KMS-11 (cell line): ENCODE data around the gene CFAP119.

Experiments
- H2AFZ ChIP-seq: fragments of 200-600 bp; sonication (generic); 2 replicates; pipeline ENCODE4 v1.6.1; 2016; ENCODE audit warnings: antibody characterized with exemption, mixed run types, low read depth
- H3K27ac ChIP-seq: fragments of 200-600 bp; sonication (generic); 2 replicates; pipeline ENCODE4 v1.6.1; 2016; ENCODE audit warnings: mild to moderate bottlenecking, mixed run types
- H3K27me3 ChIP-seq: fragments of 200-600 bp; sonication (generic); 2 replicates; pipeline ENCODE4 v1.6.1; 2017; ENCODE audit warnings: mild to moderate bottlenecking, low read depth, mixed run types, moderate library complexity; ENCODE audit not compliant: insufficient read depth
- H3K36me3 ChIP-seq: fragments of 200-600 bp; sonication (generic); 2 replicates; pipeline ENCODE4 v1.6.1; 2017; ENCODE audit warnings: mild to moderate bottlenecking, mixed run types; ENCODE audit not compliant: insufficient read depth
- H3K4me1 ChIP-seq: fragments of 200-600 bp; sonication (generic); 2 replicates; pipeline ENCODE4 v1.6.1; 2016; ENCODE audit warnings: mild to moderate bottlenecking, low read depth, mixed run types; ENCODE audit not compliant: poor library complexity, severe bottlenecking
- H3K4me2 ChIP-seq: fragments of 200-600 bp; sonication (generic); 2 replicates; pipeline ENCODE4 v1.7.0; 2016; ENCODE audit warnings: mild to moderate bottlenecking, mixed run types
- H3K4me3 ChIP-seq: fragments of 200-600 bp; sonication (generic); IDR thresholded peaks from 2 replicates; pipeline ENCODE4 v1.6.1; 2017; ENCODE audit warnings: low read depth, low read length, mixed read lengths; ENCODE audit not compliant: insufficient read depth
- H3K79me2 ChIP-seq: fragments of 200-600 bp; sonication (generic); 2 replicates; pipeline ENCODE4 v1.6.1; 2016; ENCODE audit warnings: low read depth, mixed run types; ENCODE audit not compliant: insufficient read depth
- H3K9ac ChIP-seq: fragments of 200-600 bp; sonication (generic); 2 replicates; pipeline ENCODE4 v1.6.1; 2016; ENCODE audit warnings: mild to moderate bottlenecking, mixed run types
- H4K20me1 ChIP-seq: fragments of 200-600 bp; sonication (generic); 2 replicates; pipeline ENCODE4 v1.6.1; 2016; ENCODE audit warnings: mild to moderate bottlenecking, mixed run types; ENCODE audit not compliant: insufficient read depth
- CTCF ChIP-seq: fragments of 200-600 bp; sonication (generic); conservative IDR thresholded peaks from 2 replicates; pipeline ENCODE4 v1.6.1; 2017; ENCODE audit warnings: low read depth, mild to moderate bottlenecking, antibody characterized with exemption, low read length, moderate library complexity, mixed read lengths

CFAP119 gene

GRCh38 chr16:30760001-30760559 is 1.8 kb downstream of the CFAP119 start:
- Histone ChIP-seq H4K20me1 (no peaks in the 10 kb centered on the region), H3K4me2 (no peak overlapping the region; the same call in 1 of the 2 replicates), H3K27ac (no peak overlapping the region), H3K79me2 (peaks cover 19% of the 10 kb centered on the region), H2AFZ (no peak overlapping the region), H3K9ac (no peak overlapping the region), H3K36me3 (peaks cover 8% of the 10 kb centered on the region; the same call in 1 of the 2 replicates), H3K27me3 (no peaks in the 10 kb centered on the region), H3K4me3 (no peak overlapping the region), H3K4me1 (peaks cover 21% of the 10 kb centered on the region)
- TF ChIP-seq CTCF: no peak

GRCh38 chr16:30758988-30759491 is 2.8 kb downstream of the CFAP119 start:
- H3K36me3 ChIP-seq: peaks cover 6% of the 10 kb centered on the region; the same call in 1 of the 2 replicates
- no peak overlapping the region for H3K9ac ChIP-seq
- H4K20me1 ChIP-seq: no peaks in the 10 kb centered on the region
- no peak overlapping the region for H3K4me3 ChIP-seq
- no peak overlapping the region for H3K4me2 ChIP-seq
- no peak for TF ChIP-seq CTCF
- peaks cover 21% of the 10 kb centered on the region for H3K4me1 ChIP-seq
- H3K79me2 ChIP-seq: peaks cover 19% of the 10 kb centered on the region
- no peaks in the 10 kb centered on the region for H3K27me3 ChIP-seq
- no peak overlapping the region for H2AFZ ChIP-seq
- no peak overlapping the region for H3K27ac ChIP-seq

- no peak overlapping the region for H2AFZ ChIP-seq
- no peaks in the 10 kb centered on the region; the same call in 1 of the 2 replicates for H3K36me3 ChIP-seq
- no peak overlapping the region for H3K9ac ChIP-seq
- no peak overlapping the region for H3K4me2 ChIP-seq
- no peak for TF ChIP-seq CTCF
- no peak overlapping the region for H3K4me3 ChIP-seq
- H3K27me3 ChIP-seq: no peaks in the 10 kb centered on the region
- peaks cover 8% of the 10 kb centered on the region for H3K4me1 ChIP-seq
- no peak overlapping the region for H3K27ac ChIP-seq
- no peaks in the 10 kb centered on the region for H4K20me1 ChIP-seq
- H3K79me2 ChIP-seq: peaks cover 2% of the 10 kb centered on the region; the same call in 1 of the 2 replicates
Observed at GRCh38 chr16:30757316-30757715, 4.5 kb downstream of the CFAP119 start.

- no peaks in the 10 kb centered on the region; the same call in 1 of the 2 replicates for H3K36me3 ChIP-seq
- no peak for TF ChIP-seq CTCF
- no peak overlapping the region for H2AFZ ChIP-seq
- H3K27me3 ChIP-seq: no peaks in the 10 kb centered on the region
- H3K79me2 ChIP-seq: no peaks in the 10 kb centered on the region
- H3K4me2 ChIP-seq: no peak overlapping the region
- H3K27ac ChIP-seq: no peak overlapping the region
- peaks cover 8% of the 10 kb centered on the region for H3K4me1 ChIP-seq
- H3K4me3 ChIP-seq: no peak overlapping the region
- no peaks in the 10 kb centered on the region for H4K20me1 ChIP-seq
- no peak overlapping the region for H3K9ac ChIP-seq
Observed at GRCh38 chr16:30756781-30757100, 5.1 kb downstream of the CFAP119 start.
